OCI-M2 (cell line): Measurements from ENCODE around the gene GJA3.

Experiments
- DNase-seq: peaks from one replicate; lab custom pipeline; 2025; ENCODE audit not compliant: unreplicated experiment; lab: John Stamatoyannopoulos, UW

The GJA3 gene

GRCh38 chr13:20151016-20151415 is 9.8 kb downstream of the GJA3 start:
- no peak for DNase-seq

DNA sequence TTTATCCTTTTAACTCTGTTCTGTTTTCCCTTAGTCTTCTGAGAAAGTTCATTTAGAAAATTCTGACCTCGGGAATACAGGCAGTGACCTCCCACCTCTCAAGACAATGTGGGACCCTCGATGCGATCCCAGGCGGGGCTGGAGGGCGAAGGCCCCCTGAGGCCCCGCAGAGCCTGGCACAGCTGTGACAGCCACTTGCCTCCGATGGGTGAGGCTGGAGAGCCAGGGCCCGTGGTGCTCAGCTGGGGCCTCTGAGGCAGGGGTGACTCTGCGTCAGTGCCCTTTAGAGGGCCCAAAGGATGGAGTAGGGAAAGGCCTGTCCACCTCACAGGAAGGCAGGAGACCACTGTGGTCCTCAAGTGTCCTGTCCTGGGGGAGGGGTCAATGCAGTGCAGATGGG is 10.3 kb downstream of the GJA3 start:
- DNase-seq: no peak

DNA sequence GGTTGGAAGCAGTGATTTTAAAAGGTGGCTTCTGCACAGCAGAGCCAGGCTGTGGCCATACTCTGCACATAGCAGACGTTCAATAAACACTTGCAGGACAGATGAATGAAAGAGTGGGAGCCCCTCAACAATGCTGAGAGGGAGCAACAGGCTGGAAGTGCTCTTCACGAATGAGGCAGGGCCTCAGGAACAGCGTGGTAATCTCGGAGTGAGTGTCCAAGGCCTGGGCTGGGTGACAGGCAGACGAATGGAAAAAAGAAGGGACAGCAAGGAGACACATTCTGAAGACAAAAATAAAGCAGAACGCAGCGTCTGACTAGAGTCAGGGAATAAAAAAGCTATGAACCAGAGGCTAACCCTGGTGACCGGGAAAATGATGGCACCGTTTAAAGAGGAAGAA is 11.1 kb downstream of the GJA3 start:
- no peak for DNase-seq

DNA sequence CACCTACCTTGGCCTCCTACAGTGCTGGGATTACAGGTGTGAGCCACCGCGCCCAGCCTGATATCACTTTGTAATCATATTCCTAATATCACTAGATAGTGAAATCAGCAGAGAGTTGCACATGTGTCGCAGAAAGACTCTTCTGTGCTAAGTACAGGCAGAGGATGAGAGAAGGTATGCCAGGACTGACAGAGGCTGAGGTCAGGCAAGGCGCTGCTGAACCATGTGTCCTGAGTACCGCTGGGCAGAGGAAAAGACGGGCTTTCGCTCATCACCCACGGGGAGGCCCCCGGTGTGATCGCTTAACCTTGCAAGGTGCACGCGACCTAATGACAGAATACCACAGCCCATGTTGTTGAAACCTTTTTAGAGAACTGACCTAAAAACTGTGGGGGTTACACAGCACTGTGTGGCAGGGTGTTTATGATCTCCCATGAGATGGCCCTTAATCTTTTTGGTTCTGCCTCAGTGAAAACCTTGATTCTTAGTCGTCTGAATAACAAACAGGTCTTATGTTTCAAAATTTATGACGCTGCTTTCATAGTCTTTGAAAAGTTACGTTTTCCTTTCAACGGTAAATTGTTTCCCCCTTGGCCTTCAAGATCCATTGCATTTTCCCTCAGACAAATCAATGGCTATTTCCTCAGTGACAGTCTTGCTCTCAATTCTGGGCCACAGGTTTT is 12.2 kb downstream of the GJA3 start:
- no peak for DNase-seq

DNA sequence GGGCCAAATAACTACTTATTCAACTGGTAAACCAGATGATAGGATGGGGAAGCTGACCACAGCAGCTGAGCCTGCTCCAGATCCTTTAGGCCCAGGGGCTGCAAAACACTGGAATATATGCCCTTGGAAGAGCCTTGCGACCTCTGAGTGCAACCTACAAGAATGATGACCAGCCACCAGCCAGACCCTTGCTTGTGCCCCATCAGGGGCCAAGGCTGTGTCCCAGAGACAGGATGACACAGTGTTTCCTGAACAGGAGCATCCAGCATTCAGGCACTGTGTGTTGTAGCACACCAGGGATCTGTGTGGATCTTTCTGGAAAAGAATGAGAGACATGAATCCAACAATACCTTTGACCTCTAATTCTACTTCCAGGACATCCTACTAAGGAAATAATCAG is 14.5 kb downstream of the GJA3 start:
- DNase-seq: no peak

GRCh38 chr13:20145521-20145920 is 15.3 kb downstream of the GJA3 start:
- DNase-seq: no peak

GRCh38 chr13:20144141-20144850 is 16.6 kb downstream of the GJA3 start:
- DNase-seq: no peak

GRCh38 chr13:20142927-20143480 is 17.8 kb downstream of the GJA3 start:
- no peak for DNase-seq

DNA sequence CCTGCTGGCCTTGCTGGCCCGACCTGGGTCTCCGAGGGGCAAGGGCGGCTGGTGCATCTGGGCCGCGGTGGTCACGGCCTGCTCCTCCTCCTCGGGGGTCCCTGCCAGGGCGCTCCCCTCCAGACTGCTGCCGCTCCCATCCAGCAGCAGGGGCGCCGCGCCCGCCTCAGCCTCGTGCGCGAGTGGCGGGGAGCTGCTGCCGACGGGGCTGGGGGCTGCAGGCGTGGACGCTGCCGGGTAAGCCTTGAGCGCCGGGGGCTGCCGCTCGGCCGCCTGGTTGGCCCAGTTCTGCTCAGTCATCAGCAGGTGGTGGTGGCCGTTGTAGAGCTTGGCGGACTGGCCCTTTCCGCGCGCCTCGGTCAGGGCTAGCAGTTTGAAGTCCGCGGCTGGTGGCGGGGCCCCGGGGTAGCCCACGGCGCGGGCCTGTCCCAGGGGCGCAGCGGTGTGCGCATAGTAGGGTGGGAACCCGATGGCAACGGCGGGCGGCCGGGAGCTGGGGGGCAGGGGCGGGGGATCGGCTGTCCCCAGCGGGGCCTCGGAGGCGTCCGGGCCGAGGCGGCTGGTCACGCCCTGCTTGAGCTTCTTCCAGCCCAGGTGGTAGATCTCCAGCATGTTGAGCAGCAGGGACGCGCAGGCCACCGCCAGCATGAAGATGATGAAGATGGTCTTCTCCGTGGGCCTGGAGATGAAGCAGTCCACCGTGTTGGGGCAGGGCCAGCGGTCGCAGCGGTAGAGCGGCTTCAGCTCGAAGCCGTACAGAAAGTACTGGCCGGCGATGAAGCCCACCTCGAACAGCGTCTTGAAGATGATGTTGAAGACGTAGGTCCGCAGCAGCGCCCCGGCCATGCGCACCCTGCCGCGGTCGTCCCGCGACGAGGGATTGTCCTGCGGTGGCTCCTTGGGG is 18.6 kb downstream of the GJA3 start:
- DNase-seq: no peak

- no peak for DNase-seq
Observed at GRCh38 chr13:20141238-20142022, 19.4 kb downstream of the GJA3 start.

- DNase-seq: no peak
Observed at GRCh38 chr13:20140487-20140886, 20.4 kb downstream of the GJA3 start.

DNA sequence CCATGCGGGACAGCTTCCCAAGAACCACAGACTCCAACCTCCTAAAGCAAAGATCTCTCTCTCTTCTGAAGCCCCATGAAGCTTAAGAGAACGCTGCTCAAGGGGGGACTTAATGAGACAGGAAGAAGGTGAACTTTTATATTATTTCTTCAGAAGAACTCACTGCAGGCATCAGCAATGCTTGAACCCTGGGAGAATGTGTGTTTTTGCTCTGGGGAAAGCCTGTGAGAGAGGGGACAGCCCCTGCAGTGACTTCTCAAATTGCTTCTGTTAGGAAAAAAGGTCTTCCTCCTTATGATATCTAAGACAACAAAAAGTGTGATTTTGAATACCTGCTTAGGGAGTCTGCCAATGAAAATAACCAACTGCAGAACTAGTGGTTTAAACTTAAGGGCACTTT is 23.0 kb downstream of the GJA3 start:
- DNase-seq: no peak

DNA sequence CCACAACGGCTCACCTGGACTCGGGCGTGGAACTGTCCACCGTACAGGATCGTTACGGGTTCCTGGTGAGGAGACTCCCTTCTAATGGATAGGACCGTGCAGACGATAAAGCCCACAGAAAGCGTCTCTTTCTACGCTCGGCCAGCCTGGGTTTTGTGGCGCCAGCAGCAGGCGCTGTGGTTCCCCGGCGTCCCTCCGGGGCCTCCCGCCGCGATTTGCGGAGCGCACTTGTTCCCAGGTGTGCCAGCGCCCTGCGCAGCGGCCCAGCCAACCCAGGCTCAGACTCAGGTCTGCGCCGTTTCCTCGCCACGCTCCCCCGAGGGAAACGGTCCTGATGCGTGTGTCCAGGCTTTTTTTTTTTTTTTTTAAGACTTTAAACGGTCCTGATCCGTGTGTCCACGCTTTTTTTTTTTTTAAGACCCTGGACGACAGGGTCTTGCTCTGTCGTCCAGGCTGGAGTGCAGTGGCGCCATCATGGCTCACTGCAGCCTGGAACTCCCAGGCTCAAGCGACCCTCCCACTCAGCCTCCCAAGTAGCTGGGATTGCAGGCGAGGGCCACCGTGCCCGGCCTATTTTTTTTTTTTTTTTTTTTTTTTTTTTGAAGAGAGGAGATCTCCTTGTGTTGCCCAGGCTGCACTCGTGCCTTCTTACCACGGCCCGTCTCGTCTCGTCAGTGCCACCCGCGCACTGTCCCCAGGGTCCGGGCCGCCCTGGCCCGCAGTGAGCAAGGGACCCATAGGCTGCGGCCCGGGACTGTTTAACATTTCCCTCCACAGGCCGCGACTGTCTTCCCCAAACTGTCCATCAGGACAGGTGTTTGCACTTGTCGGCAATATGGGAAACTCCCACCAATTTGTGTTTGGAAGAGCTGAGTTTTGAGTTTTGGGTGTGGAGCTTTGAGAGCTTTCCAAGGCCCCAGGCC is 23.8 kb downstream of the GJA3 start:
- DNase-seq: no peak

GRCh38 chr13:20134732-20135131 is 26.1 kb downstream of the GJA3 start:
- DNase-seq: no peak

GRCh38 chr13:20132052-20132634 is 28.7 kb downstream of the GJA3 start:
- no peak for DNase-seq

- no peak for DNase-seq
Observed at GRCh38 chr13:20131057-20131832, 29.6 kb downstream of the GJA3 start.

DNA sequence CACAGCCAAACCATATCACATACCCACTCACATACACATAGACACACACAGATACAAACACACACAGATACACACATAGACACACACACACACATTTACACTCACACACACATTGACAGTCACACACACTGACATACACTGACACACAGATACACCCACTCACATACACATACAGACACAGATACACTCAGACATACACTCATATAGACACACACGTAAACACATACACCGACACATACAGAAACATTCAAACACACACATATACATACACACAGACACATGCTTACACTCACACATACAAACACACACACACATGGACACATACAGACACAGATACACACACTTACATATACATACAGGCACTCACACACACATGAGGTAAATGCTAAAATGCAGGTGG is 30.2 kb downstream of the GJA3 start:
- no peak for DNase-seq

DNA sequence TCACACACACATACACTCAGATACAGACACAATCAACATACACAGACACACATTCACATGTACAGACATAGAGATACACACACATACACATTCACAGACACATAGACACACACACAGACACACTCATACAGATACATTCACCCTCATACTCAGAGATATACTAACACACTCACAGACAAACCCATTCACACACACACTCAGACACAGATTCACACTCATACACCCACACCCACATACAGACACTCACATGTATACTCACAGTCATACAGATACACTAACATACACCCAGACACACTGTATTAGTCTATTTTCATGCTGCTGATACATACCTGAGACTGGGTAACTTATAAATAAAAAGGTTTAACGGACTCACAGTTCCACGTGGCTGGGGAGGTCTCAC is 30.8 kb downstream of the GJA3 start:
- DNase-seq: no peak

GRCh38 chr13:20129076-20129475 is 31.8 kb downstream of the GJA3 start:
- DNase-seq: no peak
